ENCODE data around the gene LCN6. TPM values are rescaled to one million over a fixed set of nuclear protein-coding genes. Genes with fewer than 3 reads are reported as not detected.

The LCN6 gene
- total and polyA plus RNA-seq, 2 of the 13 experiments (the other 11 are each of a cell fraction or from before 2014, with no cell fraction given): not detected

DNA sequence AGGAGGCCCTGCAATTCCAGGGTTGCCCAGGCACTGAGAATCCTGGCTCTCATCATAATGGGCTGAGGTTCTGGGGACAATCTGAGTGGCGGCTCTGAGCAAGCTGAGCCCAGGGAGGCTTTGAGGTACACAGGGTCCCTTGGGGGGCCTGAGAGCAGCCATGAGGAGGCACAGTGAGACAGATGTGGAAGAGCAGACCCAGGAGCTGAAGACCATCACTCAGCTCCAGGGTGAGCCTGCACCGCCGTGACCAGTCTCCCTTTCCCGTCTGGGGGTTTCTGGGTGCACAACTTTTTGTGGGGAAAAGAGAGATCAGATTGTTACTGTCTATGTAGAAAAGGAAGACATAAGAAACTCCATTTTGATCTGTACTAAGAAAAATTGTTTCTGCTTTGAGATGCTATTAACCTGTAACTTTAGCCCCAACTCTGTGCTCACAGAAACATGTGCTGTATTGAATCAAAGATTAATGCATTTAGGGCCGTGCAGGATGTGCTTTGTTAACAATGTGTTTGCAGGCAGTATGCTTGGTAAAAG lies 48.0 kb upstream of the LCN6 start, which contains the start of gene CCDC183 (continued):
- no peak for TF ChIP-seq AKNA (CRISPR knock-in tag; IDR thresholded peaks at IDR 0.05; ENCODE audit: borderline replicate concordance)
- TF ChIP-seq ZNF740 (CRISPR knock-in tag; IDR thresholded peaks at IDR 0.05): 0 out of 2 replicates have a peak, but pooled peaks have one; percentile 10
- no peak for TF ChIP-seq ISL2 (CRISPR knock-in tag; IDR thresholded peaks at IDR 0.05)
- no peak for TF ChIP-seq NR2F1 (CRISPR knock-in tag; IDR thresholded peaks at IDR 0.05)
- TF ChIP-seq ZNF569 (CRISPR knock-in tag; IDR thresholded peaks at IDR 0.05; ENCODE audit: borderline replicate concordance): no peak; the same call in 1 of the 2 replicates
- no peak; the same call in none of the 2 replicates for TF ChIP-seq PAF1 (CRISPR knock-in tag; IDR thresholded peaks at IDR 0.05)
- TF ChIP-seq, protein P1, sequence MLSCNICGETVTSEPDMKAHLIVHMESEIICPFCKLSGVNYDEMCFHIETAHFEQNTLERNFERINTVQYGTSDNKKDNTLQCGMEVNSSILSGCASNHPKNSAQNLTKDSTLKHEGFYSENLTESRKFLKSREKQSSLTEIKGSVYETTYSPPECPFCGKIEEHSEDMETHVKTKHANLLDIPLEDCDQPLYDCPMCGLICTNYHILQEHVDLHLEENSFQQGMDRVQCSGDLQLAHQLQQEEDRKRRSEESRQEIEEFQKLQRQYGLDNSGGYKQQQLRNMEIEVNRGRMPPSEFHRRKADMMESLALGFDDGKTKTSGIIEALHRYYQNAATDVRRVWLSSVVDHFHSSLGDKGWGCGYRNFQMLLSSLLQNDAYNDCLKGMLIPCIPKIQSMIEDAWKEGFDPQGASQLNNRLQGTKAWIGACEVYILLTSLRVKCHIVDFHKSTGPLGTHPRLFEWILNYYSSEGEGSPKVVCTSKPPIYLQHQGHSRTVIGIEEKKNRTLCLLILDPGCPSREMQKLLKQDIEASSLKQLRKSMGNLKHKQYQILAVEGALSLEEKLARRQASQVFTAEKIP (CRISPR knock-in tag; IDR thresholded peaks at IDR 0.05; ENCODE audit: borderline replicate concordance): no peak
- TF ChIP-seq, protein P2, sequence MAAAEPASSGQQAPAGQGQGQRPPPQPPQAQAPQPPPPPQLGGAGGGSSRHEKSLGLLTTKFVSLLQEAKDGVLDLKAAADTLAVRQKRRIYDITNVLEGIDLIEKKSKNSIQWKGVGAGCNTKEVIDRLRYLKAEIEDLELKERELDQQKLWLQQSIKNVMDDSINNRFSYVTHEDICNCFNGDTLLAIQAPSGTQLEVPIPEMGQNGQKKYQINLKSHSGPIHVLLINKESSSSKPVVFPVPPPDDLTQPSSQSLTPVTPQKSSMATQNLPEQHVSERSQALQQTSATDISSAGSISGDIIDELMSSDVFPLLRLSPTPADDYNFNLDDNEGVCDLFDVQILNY (CRISPR knock-in tag; conservative IDR thresholded peaks at IDR 0.05): no peak
- TF ChIP-seq ZNF17 (CRISPR knock-in tag; IDR thresholded peaks at IDR 0.05): no peak
- no peak for TF ChIP-seq NR1H2 (CRISPR knock-in tag; IDR thresholded peaks at IDR 0.05; ENCODE audit: borderline replicate concordance, low read depth)
- TF ChIP-seq SAFB2 (CRISPR knock-in tag; IDR thresholded peaks at IDR 0.05; ENCODE audit: borderline replicate concordance, low read depth): no peak; the same call in 1 of the 2 replicates
- TF ChIP-seq BRD4 (CRISPR knock-in tag; IDR thresholded peaks at IDR 0.05): no peak
- TF ChIP-seq, protein P3, sequence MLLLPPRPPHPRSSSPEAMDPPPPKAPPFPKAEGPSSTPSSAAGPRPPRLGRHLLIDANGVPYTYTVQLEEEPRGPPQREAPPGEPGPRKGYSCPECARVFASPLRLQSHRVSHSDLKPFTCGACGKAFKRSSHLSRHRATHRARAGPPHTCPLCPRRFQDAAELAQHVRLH (CRISPR knock-in tag; IDR thresholded peaks at IDR 0.05; ENCODE audit: borderline replicate concordance, low read depth): peak; percentile 28; the same call in 1 of the 2 replicates
- TF ChIP-seq TOPORS (CRISPR knock-in tag; IDR thresholded peaks at IDR 0.05): no peak
- no peak for TF ChIP-seq DPF2 (CRISPR knock-in tag; IDR thresholded peaks at IDR 0.05; ENCODE audit: borderline replicate concordance, low read depth)
- TF ChIP-seq FOXO1 (CRISPR knock-in tag; IDR thresholded peaks at IDR 0.05): no peak
- TF ChIP-seq ZNF337 (CRISPR knock-in tag; IDR thresholded peaks at IDR 0.05; ENCODE audit: borderline replicate concordance, low read depth): no peak
- TF ChIP-seq ZNF781 (CRISPR knock-in tag; IDR thresholded peaks at IDR 0.05; ENCODE audit: borderline replicate concordance, not compliant biosample characterization): no peak
- TF ChIP-seq RBM39 (IDR thresholded peaks at IDR 0.05; ENCODE audit: low read depth, low read length, poor library complexity, severe bottlenecking): no peak
- TF ChIP-seq ZNF138 (CRISPR knock-in tag; IDR thresholded peaks at IDR 0.05; ENCODE audit: low read depth): no peak
- TF ChIP-seq ZNF766 (CRISPR knock-in tag; IDR thresholded peaks at IDR 0.05; ENCODE audit: borderline replicate concordance): no peak
